Stimulated activated CD4-positive, alpha-beta T cell treated with anti-CD3 and anti-CD28 coated beads, Interleukin-12 subunit alpha, Interleukin-12 subunit beta, amount 100 ng/mL, for 4 hours (primary cell): ENCODE measurements around the gene TBCD.
"Not testable (repeated sequence)": the region's sequence is repeated elsewhere in the genome, so short reads cannot be mapped to it uniquely, and the experiment has no call there.

Experiments used
- DNase-seq: peaks from one replicate; pipeline ENCODE4 v3.0.0-alpha.2; 2020

TBCD gene

DNA sequence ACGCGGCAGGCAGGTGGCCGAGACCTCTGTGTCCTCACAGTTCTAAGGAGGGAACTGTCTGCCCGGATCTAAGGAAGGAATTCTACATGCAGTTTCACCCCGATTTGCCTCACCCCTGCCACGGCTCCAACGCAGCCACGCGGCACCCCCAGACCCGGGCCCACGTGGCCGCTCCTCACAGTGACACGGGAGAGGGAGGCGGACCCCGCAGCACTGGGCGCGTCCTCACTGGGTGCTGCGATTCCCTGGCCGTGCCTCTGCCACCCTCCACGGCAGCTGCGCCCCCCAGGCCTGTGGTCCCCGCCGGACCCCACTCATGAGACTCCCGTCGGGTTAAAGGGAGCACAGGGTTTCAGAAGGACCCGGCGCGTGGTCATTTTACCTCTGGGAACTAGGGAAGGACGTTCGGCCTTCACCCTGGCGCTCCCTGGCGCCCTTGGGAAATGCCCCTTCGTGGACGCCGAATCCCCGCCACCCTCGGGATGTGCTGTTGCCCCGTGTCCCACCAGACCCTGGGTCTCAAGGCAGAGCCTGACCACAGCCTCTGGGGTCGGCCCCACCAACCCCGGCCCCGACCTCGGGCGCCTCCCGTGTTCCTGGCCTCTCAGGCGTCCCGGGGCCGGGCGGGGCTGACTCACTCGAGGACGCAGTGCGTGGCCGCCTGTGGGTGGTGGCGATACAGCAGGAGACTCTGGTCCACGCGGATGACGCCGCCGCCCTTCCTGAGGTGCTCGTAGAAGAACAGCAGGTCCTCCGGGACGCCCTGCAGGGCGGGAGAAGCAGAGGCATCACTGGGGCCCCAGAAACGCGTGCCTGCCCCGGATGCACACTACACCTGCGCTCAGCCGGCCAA is 208.8 kb downstream of the TBCD start:
- no peak for DNase-seq

DNA sequence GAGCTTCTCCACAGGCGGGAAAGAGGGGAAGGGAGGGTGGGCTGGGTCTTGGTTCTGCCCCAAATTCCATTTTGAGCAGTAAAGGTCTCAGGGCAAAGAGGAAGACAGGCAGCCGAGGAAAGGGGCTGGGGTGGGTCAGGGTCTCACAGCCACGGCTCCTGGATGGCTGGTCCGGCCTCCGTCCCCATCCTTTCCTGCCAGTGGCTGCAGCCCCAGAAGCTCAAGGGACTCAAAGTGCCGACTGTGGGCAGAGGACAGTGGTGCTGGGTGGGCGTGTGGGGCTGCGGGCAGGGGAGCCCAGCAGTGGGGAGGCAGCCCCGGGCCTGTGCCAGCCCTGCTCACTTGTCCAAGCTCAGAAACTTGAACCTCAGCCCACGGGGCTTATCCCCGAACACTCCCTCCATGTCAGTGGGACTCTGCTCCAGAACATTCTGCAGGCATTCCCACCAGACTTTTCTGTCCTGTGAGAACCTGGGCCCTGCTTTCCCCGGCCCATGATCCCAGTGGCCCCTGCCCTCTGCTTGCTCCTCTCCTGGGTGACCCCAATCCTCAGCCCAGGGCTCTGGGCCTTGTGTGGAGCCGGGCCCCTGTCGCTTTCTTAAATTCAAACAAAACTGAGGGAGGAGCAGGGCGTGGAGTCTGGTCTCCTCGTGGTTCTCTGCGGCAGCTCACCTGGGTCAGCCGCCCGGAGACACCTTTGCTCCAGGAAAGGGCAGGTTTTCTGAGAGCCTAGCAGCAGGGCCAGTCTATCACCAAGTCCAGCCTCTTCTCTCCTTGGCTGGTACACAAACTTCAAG is 209.7 kb downstream of the TBCD start:
- no peak for DNase-seq

DNA sequence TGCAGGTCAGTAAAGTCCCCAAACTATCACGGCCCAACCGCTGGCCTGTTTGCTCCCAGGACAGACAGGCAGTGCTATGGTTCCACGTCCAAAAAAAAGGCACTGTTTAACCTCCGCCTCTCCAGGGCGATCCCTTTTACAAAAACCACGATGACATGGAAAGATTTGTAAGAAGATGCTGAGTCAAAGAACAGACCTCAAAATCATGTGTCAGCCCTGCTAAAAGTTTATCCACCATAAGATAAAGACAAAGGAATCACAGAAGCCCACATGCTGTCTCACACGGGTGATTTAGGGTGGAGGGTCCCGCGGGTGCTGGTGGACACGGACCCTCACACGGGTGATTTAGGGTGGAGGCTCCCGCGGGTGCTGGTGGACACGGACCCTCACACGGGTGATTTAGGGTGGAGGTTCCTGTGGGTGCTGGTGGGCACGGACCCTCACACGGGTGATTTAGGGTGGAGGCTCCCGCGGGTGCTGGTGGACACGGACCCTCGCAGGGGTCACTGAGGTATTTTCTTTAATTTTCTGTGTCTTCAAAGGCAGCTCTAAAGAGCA is 210.4 kb downstream of the TBCD start:
- DNase-seq = no peak

DNA sequence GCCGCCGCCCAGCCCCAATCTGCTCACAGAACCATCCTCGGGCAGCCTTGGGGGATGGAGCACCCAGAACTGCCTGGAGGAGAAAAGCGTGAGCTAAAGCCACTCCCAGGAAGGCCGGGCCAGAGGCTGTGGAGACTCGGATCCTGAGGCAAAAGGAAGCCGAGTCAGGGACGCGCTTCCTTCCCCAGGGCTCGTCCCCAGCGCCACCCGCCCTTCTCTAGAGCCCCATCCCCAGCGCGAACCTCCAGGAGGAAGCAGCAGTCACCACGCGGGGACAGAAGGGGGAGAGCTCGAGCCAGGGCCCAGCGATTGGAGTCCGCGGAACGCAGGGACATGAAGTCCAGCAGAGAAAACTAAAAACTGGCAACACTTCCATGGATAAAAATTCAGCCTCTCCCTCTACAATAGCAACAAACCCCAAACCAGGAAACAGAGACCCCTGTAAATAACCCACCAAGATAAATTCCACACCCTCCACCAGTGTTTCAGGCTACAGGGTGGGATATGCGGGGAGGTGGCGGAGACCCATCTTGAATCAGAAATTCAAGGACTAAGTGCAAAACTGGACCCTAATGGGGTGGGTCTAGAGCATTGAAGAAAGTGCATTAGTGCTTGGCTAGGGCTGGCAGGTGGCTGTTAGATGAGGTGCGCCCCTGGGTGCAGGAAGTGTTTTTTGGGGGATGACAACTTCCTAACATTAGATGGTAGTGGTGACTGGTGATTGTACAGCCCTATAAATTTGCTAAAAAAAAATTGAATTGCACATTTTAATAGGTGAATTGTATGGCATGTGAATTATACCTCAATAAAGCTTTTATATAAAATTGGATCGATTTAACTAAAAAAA is 211.5 kb downstream of the TBCD start:
- DNase-seq = peak; percentile 18

DNA sequence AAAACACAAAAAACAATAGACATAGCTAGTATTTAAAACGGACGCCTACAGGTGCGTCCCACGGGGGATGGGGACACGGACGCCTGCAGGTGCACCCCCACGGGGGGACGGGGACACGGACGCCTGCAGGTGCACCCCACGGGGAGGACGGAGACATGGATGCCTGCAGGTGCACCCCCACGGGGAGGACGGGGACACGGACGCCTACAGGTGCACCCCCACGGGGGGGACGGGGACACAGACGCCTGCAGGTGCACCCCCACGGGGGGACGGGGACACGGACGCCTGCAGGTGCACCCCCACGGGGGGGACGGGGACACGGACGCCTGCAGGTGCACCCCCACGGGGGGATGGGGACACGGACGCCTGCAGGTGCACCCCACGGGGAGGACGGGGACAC is 212.6 kb downstream of the TBCD start:
- not testable (repeated sequence) for DNase-seq

DNA sequence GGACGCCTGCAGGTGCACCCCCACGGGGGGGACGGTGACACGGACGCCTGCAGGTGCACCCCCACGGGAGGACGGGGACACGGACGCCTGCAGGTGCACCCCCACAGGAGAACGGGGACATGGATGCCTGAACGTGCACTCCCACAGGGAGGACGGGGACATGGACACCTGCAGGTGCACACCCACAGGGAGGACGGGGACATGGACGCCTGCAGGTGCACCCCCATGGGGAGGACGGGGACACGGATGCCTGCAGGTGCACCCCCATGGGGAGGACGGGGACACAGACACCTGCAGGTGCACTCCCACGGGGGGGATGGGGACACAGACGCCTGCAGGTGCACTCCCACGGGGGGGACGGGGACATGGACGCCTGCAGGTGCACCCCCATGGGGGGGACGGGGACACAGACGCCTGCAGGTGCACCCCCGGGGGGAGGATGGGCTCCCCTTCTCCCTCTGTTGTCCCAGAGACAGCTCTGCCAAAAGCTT is 213.0 kb downstream of the TBCD start:
- no peak for DNase-seq

DNA sequence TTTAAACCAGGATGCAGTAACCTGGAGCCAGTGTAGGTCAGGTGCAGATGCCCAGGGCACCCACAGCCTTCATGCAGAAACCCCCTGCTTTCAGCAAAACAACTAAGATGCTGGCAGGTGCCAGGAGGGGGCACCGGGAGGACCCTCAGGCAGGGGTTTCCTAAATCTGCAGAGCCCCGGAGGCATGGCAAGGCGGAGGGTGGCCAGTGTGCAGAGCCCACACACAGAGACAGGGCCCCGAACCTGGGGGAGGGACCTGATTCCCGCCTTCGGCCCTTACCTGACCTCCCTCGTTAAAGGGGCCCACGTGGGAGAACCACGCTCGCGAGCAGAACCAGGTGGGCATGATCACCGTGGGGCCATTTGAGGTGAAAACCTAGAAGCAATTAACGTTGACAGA is 213.5 kb downstream of the TBCD start:
- no peak for DNase-seq

DNA sequence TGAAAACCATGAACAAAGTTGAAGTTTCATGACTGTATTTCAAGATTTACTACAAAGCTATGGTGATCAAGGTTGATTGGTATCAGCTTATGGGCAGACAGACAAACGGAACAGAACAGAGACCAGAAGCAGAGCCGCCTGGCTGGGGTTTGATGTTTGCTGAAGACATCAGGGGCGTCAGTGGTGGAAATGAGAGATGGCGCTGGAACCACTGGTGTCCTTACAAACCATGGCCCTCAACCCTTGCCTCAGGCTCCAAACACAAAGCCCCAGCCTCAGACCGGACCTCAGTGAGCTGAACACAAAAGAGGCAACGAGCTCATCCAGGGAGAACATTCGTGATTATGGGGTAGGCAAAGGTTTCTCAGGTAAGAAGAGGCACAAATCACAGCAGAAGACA is 214.6 kb downstream of the TBCD start:
- DNase-seq = no peak

DNA sequence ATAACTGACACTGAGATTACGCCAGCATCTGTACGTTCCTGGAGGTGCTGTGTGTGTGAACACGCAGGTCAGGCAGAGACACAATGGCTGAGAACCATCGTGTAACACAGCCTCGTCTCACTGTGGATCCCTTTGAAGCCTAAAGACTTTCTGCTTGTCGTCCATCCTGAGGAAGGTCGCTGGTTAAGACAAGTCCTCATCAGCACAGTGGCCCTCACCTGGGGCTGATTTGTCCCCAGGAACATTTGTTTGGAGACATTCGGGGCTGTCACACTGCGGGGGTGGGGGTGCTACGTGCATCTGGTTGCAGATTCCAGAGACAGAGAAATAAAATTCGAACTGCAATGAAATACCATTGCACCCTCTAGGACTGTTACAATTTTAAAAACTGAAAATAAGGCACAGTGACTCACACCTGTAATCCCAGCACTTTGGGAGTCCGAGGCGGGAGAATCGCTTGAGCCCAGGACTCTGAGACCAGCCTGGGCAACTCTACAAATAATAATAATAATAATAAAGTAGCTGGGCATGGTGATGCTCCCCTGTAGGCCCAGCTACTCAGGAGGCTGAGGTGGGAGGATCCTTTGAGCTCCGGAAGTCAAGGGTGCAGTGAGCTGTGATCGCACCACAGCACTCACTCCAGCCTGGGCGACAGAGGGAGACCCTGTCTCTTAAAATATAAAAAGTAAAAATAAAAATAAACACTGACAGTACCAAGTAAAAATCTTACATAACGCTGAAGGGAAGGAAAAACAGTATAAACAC is 215.6 kb downstream of the TBCD start:
- no peak for DNase-seq

DNA sequence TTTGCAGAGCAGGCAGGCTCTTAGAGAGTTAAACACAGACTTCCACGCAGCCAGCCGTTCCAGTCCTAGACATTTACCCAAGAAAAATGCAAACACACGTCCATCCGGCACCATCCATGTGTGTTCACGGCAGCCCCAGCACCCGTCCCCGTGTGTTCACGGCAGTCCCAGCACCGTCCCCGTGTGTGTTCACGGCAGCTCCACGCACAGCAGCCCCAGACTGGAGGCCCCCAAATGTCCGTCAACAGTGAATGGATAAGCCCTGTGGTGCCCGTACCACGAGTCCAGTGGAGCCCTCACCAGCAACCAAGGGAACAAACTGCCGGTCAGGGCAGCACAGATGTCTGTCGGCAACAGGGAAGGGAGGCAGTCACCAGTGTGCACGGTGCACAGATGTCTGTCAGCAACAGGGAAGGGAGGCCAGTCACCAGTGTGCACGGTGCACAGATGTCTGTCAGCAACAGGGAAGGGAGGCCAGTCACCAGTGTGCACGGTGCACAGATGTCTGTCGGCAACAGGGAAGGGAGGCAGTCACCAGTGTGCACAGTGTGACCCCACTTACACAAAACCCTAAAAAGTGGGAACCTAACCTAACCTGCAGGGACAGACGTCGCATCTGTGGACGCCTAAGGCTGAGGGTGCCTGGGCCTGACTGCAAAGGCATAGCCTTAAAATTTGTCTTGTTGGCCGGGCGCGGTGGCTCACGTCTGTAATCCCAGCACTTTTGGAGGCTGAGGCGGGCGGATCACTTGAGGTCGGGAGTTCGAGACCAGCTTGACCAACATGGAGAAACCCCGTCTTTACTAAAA is 216.4 kb downstream of the TBCD start:
- not testable (repeated sequence) for DNase-seq

DNA sequence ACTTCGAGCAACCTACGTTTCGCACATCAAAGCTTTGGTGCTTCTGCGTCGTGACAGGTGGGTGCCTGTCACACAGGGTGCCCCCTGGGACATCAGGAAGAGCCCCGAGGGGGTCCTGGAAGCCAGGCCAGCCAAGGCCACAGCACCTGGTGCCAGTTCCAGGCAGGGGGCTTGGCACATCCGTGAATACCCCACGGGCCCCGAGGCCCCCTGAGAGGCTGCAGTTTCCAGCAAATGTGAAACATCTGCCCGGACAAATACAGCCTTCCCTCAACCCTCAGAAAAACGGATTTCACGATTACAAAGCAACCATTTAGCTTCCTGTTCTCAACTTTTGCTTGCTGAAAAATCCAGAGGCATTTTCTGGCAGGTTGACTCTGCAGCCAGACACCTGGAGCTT is 218.2 kb downstream of the TBCD start:
- no peak for DNase-seq

DNA sequence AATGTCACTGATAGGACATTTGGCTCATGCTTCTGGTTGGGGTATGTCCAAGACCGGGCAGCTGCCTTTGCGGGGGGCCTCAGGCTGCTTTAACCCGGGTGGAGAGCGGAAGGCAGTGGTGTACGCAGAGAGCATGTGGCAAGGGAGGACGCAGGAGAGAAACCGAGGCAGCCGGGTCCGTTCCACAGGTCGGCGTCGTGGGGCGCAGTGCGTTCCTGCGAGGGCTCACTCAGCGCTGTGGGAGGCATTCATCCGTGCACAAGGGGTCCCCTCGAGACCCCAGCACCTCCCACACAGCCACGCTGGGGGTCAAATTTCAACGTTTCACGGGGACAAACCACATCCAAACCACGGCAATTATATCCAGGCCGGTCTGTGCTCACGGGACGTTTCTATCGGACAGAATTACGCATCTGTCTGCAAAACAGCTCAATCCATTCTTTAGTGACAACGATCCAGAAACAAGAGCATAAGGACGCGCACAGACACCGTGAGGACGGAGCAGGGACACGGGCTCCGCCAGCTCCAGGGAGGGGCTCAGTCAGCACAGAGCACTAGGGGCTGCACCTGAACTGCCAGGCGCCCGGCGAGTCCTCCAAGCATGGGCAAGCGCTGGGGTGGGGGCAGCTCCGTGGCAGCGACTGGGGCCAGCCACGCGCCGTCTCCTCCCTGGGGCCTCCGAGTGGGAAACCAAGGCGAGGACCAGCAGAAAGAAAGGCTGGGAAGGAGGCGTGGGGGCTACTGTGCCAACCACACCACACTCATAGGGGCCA is 219.1 kb downstream of the TBCD start:
- DNase-seq = no peak

DNA sequence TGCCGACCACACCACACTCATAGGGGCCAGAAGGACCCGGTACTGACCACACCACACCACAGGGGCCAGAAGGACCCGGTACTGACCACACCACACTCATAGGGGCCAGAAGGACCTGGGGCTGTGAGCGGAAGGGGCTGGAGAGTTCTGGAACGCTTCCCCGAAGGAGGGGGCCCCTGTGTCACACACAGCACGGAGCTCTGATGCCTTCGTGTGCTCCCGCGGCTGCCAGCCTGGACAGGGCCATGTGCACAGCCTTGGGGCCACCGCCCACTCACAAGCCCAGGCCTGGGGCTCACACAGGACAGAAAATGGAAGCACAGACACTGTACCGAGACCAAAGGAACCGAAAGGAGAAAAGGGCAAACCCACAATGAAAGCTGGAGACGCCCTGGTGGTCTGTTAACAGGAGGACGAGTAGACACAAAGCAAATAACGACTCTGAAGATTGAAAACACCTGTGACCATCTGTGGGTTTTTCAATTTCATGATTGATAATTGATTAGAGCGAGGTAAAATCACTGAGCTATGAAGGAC is 221.0 kb downstream of the TBCD start:
- DNase-seq = no peak

DNA sequence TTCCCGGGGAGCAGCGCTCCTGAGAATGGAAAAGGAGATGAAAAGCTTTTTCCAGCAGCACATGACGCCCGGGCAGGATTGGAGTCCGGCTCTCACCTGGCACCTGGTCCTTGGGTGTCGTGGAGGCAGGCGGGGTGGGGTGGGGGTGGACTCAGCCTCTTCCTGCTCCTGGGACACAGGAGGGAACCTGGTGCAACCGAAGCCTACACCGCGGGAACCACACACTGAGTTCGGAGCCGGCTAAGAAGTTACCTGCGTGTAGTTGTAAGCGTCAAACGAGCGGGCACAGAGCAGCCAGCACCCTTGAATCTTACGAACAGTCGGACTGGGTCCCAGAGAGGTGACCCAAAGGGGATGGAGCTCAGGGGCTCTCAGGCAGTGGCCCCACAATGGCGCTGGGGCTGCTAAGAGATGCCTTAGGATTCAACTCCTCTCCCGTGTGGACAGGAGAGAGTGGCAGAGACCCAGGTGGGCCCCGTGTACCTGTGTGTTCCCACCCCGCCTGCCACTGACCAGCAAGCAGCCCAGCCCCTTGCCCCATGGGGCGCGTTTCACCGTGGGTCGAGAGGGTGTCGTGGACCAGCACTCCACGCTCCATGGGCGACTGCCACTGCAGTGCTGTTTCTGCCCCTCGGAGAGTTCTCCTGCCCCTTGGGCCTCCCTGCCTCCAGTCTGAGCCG is 221.7 kb downstream of the TBCD start:
- no peak for DNase-seq

DNA sequence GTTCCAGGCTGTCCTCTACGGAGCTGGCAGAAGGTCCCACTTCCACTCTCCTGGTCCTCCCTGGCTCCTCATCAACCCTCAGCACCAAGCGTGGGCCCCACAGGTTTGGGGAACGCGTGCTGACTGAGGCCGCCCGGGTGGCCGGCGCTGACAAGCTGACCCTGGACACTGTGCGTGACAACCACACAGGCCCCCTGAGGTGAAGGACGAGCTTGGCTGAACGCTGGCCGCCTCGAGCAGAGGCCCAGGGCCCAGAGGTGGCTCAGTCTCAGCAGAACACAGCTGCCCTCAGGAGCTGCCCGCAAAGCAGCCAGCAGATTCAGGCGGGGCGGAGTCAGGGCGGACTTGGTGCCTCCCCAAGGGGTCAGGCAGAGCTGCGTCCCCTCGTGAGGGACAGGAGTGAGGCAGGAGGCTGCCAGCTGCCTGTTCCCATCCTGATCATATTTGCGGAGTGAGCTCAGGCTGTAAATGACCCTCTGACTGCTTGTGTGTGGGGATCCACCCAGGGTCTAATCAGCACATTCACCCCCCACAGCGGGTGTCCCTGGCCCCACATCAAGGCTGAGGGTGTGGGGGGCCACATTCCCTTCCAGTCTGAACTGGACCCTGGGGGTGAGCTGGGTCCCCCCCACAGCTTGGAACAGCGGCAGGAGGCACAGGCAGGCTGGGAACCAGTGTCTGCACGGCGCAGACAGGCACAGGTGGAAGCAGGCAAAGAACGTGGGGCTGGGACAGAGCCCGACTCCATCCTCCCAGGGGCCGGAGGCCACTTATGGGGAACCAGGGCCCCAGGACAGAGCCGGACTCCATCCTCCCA is 222.5 kb downstream of the TBCD start:
- no peak for DNase-seq

DNA sequence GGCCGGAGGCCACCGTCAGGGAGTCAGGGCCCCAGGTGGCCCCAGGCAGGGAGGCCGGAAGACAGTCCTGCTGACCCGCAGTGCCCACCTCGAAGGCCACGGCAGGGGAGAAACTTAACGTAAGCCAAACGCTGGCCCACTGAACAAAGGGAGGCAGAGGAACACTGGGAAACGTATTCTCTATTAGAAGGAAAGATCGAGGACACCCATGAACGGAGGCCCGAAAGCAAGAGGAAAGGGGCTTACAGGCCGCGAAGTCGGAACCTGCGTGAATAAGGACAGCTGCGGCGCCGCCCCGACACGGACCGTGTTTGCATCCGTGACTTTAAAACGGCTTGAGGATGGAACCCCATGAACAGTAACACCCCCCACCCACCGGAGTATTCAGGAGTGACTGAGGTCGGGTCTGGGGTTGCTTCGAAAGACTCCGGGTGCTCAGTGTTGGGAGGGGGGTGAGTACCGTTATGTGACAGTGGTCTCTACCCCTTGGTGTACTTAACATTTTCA is 225.2 kb downstream of the TBCD start:
- DNase-seq = no peak

DNA sequence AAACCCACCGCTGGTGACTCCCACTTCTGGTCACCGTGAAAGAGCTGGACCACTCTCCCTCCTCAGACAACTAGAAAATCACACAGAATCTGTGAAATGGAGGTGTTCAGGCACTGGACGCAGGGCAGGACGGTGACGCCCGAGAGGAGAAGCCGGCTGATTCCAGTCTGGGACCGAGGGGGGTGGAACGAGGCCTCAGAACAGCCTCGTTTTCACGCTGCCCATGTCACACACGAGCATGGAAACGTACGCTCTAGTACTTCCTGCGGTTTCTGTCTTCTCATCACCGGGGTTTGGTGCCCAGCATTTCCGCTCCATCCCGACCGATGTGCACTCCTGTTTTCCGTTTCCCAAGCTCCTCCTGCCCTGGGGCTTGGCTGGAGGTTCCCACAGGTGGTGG is 225.7 kb downstream of the TBCD start:
- DNase-seq = no peak

DNA sequence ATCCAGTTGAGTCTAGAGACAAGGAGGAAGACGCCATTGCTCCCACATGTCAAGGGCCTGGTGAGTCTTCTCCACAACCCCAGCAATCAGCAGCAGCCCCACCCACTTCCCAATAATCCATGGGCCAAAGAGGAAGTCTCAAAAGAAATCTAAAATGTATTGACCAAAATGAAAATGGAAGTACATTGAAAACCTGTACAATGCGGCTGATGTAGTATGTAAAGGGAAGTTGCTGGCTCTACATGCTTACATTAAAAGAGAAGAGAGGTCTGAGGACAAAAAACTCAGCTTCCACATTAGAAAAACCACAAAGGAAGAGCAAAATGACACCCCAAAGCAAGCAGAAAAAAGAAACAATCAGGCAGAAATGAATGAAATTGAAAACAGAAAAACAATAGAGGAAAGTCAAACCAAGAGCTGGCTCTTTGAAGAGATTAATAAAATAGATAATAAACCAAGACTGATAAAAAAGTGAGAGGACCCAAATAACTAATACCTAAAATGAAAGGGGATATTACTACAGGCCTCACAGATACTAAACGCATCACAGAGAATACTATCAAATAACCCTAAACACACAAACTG is 227.0 kb downstream of the TBCD start:
- DNase-seq = no peak
